ENCODE results near the gene SELENOT.
"Not testable (repeated sequence)": the region's sequence is repeated elsewhere in the genome, so short reads cannot be mapped to it uniquely, and the experiment has no call there.

SELENOT gene

DNA sequence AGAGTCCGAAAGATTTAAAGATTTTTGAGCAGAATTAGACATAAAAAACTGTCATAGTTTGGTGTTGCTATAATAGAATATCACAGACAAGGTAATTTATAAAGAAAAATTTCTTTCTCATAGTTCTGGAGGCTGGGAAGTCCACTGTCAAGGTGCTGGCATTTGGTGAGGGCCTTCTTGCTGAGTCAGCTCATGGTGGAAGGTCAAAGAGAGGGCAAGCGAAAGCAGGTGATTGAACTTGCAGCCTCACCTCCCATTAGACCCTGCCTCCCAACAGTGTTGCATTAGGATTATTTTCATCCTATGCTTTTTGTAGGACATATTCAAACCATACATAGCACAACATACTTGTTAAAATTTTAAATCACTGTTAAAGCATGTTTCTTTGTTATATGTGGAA lies 9.9 kb downstream of the SELENOT start:
- TF ChIP-seq, protein P1, sequence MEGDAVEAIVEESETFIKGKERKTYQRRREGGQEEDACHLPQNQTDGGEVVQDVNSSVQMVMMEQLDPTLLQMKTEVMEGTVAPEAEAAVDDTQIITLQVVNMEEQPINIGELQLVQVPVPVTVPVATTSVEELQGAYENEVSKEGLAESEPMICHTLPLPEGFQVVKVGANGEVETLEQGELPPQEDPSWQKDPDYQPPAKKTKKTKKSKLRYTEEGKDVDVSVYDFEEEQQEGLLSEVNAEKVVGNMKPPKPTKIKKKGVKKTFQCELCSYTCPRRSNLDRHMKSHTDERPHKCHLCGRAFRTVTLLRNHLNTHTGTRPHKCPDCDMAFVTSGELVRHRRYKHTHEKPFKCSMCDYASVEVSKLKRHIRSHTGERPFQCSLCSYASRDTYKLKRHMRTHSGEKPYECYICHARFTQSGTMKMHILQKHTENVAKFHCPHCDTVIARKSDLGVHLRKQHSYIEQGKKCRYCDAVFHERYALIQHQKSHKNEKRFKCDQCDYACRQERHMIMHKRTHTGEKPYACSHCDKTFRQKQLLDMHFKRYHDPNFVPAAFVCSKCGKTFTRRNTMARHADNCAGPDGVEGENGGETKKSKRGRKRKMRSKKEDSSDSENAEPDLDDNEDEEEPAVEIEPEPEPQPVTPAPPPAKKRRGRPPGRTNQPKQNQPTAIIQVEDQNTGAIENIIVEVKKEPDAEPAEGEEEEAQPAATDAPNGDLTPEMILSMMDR (IDR thresholded peaks at IDR 0.05; ENCODE audit: extremely low read depth, insufficient read depth, missing control alignments), result no peak
- in situ Hi-C loops (cut with MboI; ENCODE audit: low pct_unique_long_range_greater_than_20kb, low sequenced_read_pairs, unreplicated experiment), result no loop called here
- no peak for DNase-seq (ENCODE audit: low spot score)

DNA sequence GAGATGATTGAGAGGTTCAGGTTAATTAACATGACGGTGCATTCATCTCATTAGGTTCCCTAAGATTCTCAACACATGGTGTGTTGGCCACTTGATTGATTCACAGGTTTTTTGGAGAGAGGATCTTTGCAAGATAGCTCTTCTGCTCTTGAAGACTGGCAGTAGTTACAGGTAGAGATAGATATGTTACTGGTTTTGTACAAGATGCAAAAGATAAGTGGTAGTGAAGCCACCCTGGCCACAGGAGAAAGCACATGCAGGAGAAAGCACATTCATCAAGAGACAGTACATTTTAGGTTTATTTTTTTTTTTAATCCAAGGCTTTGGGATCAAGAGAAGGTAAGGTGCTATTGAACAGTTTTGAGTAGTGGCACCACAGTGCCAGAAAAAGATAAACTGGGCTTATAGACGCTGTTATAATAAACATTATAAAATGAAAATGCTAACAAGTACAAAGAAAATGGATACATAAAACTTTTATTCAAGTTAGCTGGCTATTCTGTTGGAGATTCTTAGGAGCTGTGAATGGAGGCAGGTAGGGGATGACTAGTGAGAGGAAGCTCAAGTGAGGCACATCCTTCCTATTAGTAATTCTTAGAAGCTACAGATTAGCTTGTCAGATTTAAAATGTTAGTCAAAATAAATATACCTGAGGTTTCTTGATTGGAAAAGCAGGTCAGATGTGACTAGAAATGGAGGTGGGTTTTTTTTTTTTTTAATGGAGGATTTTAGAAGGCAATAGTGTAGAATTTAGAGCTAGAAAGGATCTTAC lies 10.8 kb downstream of the SELENOT start:
- TF ChIP-seq, protein P1 (IDR thresholded peaks at IDR 0.05; ENCODE audit: extremely low read depth, insufficient read depth, missing control alignments), result no peak
- no peak for DNase-seq (ENCODE audit: low spot score)
- in situ Hi-C loops (cut with MboI; ENCODE audit: low pct_unique_long_range_greater_than_20kb, low sequenced_read_pairs, unreplicated experiment), result no loop called here

- TF ChIP-seq, protein P1 (IDR thresholded peaks at IDR 0.05; ENCODE audit: extremely low read depth, insufficient read depth, missing control alignments), result no peak
- in situ Hi-C loops (cut with MboI; ENCODE audit: low pct_unique_long_range_greater_than_20kb, low sequenced_read_pairs, unreplicated experiment), result no loop called here
- DNase-seq (ENCODE audit: low spot score), result no peak
Measured at GRCh38 chr3:150620002-150620689, 17.0 kb downstream of the SELENOT start.

GRCh38 chr3:150622955-150623354 lies 19.8 kb downstream of the SELENOT start:
- in situ Hi-C loops (cut with MboI; ENCODE audit: low pct_unique_long_range_greater_than_20kb, low sequenced_read_pairs, unreplicated experiment); DNase-seq (ENCODE audit: low spot score): not testable (repeated sequence)

DNA sequence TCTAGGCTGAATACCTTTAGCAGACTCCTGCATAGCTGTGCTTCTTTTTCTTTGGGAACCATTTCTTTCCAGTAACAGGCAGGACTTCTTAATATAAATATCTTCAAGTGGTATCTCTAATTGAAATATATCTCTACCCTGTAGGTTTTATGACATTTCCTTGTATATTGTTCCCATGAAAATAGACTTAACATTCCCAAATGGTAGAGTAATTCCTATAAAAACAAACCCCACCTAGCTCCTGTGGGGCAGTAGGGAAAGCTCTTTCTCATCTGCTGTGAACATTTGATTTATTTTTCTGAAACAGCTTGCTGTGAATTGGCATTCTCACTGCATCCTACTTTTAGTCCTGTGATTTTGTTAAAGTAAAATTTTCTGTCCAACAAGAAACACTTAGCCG lies 20.8 kb downstream of the SELENOT start:
- in situ Hi-C loops (cut with MboI; ENCODE audit: low pct_unique_long_range_greater_than_20kb, low sequenced_read_pairs, unreplicated experiment), result no loop called here
- TF ChIP-seq, protein P1 (IDR thresholded peaks at IDR 0.05; ENCODE audit: extremely low read depth, insufficient read depth, missing control alignments), result no peak
- DNase-seq (ENCODE audit: low spot score), result no peak

- no peak for DNase-seq (ENCODE audit: low spot score)
- TF ChIP-seq, protein P1 (IDR thresholded peaks at IDR 0.05; ENCODE audit: extremely low read depth, insufficient read depth, missing control alignments), result no peak
- in situ Hi-C loops (cut with MboI; ENCODE audit: low pct_unique_long_range_greater_than_20kb, low sequenced_read_pairs, unreplicated experiment), result no loop called here
Measured at GRCh38 chr3:150626148-150626930, 23.2 kb downstream of the SELENOT start.

Data from GM13977 (cell line).